IMR-90 (cell line): Measurements from ENCODE around the gene ASB11. TPM values are rescaled to one million over a fixed set of nuclear protein-coding genes. Genes with fewer than 3 reads are reported as not detected.

Experiments
- ATAC-seq: fragments of 200-7000 bp; cut with Tn5 transposase; 2 replicates; pipeline ENCODE4 v1.9.1; 2020; ENCODE audit warnings: low read depth, mild to moderate bottlenecking, moderate library complexity
- BruUV-seq: library from RNA; stranded (reverse); fragments of 400-500 nt; replicated peaks from 2 replicates; lab custom pipeline; 2021; lab: Mats Ljungman, UMichigan
- CTCF ChIA-PET: fragments of 300-600 bp; formaldehyde crosslinking; extraction: SDS; loops from one replicate; lab custom pipeline; 2021; ENCODE audit warnings: antibody characterized with exemption; lab: Yijun Ruan, JAX
- POLR2A ChIA-PET: fragments of 300-600 bp; sonication (Branson Sonifier 250); formaldehyde crosslinking; loops from one replicate; lab custom pipeline; 2022; ENCODE audit warnings: antibody characterized with exemption; ENCODE audit not compliant: unreplicated experiment; lab: Charles Lee
- DNase-seq: peaks from one replicate; pipeline ENCODE4 v3.0.0; 2013
- H2AFZ ChIP-seq: replicated peaks from 2 replicates; pipeline ENCODE3; 2013; ENCODE audit warnings: low read length, mild to moderate bottlenecking; ENCODE audit not compliant: poor library complexity
- H2AK5ac ChIP-seq: 2 replicates; pipeline ENCODE4 v1.6.1; 2013; ENCODE audit warnings: low read depth, low read length, inconsistent platforms
- H2AK9ac ChIP-seq: replicated peaks from 2 replicates; pipeline ENCODE3; 2013; ENCODE audit warnings: mild to moderate bottlenecking, low read depth, low read length, moderate library complexity; ENCODE audit not compliant: poor library complexity
- H2BK120ac ChIP-seq: 2 replicates; pipeline ENCODE4 v1.6.1; 2013; ENCODE audit warnings: low read depth, low read length, inconsistent platforms
- H2BK15ac ChIP-seq: 3 replicates; pipeline ENCODE4 v1.6.1; 2013; ENCODE audit warnings: low read depth, low read length, inconsistent platforms
- H2BK20ac ChIP-seq: 2 replicates; pipeline ENCODE4 v1.6.1; 2013; ENCODE audit warnings: low read depth, mild to moderate bottlenecking, inconsistent platforms, low read length, moderate library complexity
- H2BK5ac ChIP-seq: 2 replicates; pipeline ENCODE4 v1.6.1; 2013; ENCODE audit warnings: mild to moderate bottlenecking, low read depth, low read length, inconsistent platforms; ENCODE audit not compliant: poor library complexity, severe bottlenecking
- H3K14ac ChIP-seq: replicated peaks from 2 replicates; pipeline ENCODE4 v1.6.1; 2013; ENCODE audit warnings: low read depth, low read length, inconsistent platforms
- H3K18ac ChIP-seq: 2 replicates; pipeline ENCODE4 v1.6.1; 2013; ENCODE audit warnings: low read depth, low read length, control low read depth
- H3K23ac ChIP-seq: 2 replicates; pipeline ENCODE4 v1.6.1; 2013; ENCODE audit warnings: low read depth, low read length, inconsistent platforms
- H3K27ac ChIP-seq: 2 replicates; pipeline ENCODE4 v1.5.1; 2013; ENCODE audit warnings: mild to moderate bottlenecking, control low read depth, low read length; ENCODE audit not compliant: insufficient read depth
- H3K27me3 ChIP-seq: 2 replicates; pipeline ENCODE4 v1.6.1; 2013; ENCODE audit warnings: low read length; ENCODE audit not compliant: control insufficient read depth, insufficient read depth
- H3K36me3 ChIP-seq: 2 replicates; pipeline ENCODE4 v1.6.1; 2013; ENCODE audit warnings: low read length, mixed read lengths; ENCODE audit not compliant: control insufficient read depth, insufficient read depth
- H3K4ac ChIP-seq: 2 replicates; pipeline ENCODE4 v1.6.1; 2013; ENCODE audit warnings: low read depth, low read length, inconsistent platforms
- H3K4me1 ChIP-seq: 2 replicates; pipeline ENCODE4 v1.6.1; 2013; ENCODE audit warnings: low read length, mixed read lengths; ENCODE audit not compliant: control insufficient read depth, insufficient read depth
- H3K4me2 ChIP-seq: 2 replicates; pipeline ENCODE4 v1.6.1; 2013; ENCODE audit warnings: low read depth, mild to moderate bottlenecking, control low read depth, low read length, moderate library complexity
- H3K4me3 ChIP-seq: 2 replicates; pipeline ENCODE4 v1.5.1; 2013; ENCODE audit warnings: low read depth, mild to moderate bottlenecking, control low read depth, low read length, moderate library complexity; ENCODE audit not compliant: insufficient read depth
- H3K56ac ChIP-seq: 2 replicates; pipeline ENCODE4 v1.6.1; 2013; ENCODE audit warnings: low read length, inconsistent platforms; ENCODE audit not compliant: insufficient read depth; ENCODE audit errors: extremely low read depth
- H3K79me1 ChIP-seq, 2 experiments: 2 replicates each; pipeline ENCODE4 v1.6.1; 2013; ENCODE audit warnings: low read length in 2 of 2, inconsistent platforms in 1 of 2, low read depth in 1 of 2
- H3K9ac ChIP-seq: 2 replicates; pipeline ENCODE4 v1.6.1; 2013; ENCODE audit warnings: low read depth, low read length, control low read depth
- H3K9me1 ChIP-seq: 2 replicates; pipeline ENCODE4 v1.6.1; 2013; ENCODE audit warnings: low read length, inconsistent platforms; ENCODE audit not compliant: insufficient read depth
- H3K9me3 ChIP-seq: 2 replicates; pipeline ENCODE4 v1.6.1; 2013; ENCODE audit warnings: low read length; ENCODE audit not compliant: control insufficient read depth, insufficient read depth
- H4K20me1 ChIP-seq: 2 replicates; pipeline ENCODE4 v1.6.1; 2013; ENCODE audit warnings: low read length, inconsistent platforms; ENCODE audit not compliant: insufficient read depth
- H4K5ac ChIP-seq: 2 replicates; pipeline ENCODE4 v1.6.1; 2013; ENCODE audit warnings: mild to moderate bottlenecking, low read depth, low read length, control low read depth
- H4K8ac ChIP-seq, 2 experiments: 2 replicates each; pipeline ENCODE4 v1.6.1; 2013; ENCODE audit warnings: low read depth in 2 of 2, low read length in 2 of 2, control low read depth in 1 of 2, inconsistent platforms in 1 of 2
- H4K91ac ChIP-seq: 2 replicates; pipeline ENCODE4 v1.6.1; 2013; ENCODE audit warnings: low read depth, low read length, inconsistent platforms; ENCODE audit not compliant: insufficient read depth
- CEBPB ChIP-seq: IDR thresholded peaks from 2 replicates; pipeline ENCODE4 v1.6.1; 2012; ENCODE audit warnings: low read depth, low read length, improper control_type of control experiment
- FOS ChIP-seq: fragments of 150-350 bp; IDR thresholded peaks from 2 replicates; pipeline ENCODE4 v1.6.1; 2016; ENCODE audit warnings: low read depth, low read length
- RCOR1 ChIP-seq: IDR thresholded peaks from 2 replicates; pipeline ENCODE4 v1.6.1; 2012; ENCODE audit warnings: mild to moderate bottlenecking, low read length, improper control_type of control experiment; ENCODE audit not compliant: insufficient replicate concordance
- whole genome bisulfite sequencing, 2 experiments: methylation state at CpG; one replicate each; pipeline versions ENCODE4 v1.1.5 to v1.1.7; 2013; ENCODE audit warnings: missing lambda C conversion rate in 2 of 2; ENCODE audit not compliant: insufficient read length in 1 of 2; ENCODE audit errors: extremely low coverage in 2 of 2; 5-methylcytosine and 5-hydroxymethylcytosine counted together
- dilution Hi-C: fragments of 300-500 bp; cut with HindIII; formaldehyde crosslinking; loops from one replicate; pipeline ENCODE4 v1.14.3; 2018; ENCODE audit warnings: low sequenced_read_pairs; ENCODE audit not compliant: unreplicated experiment
- in situ Hi-C: fragments of 300-500 bp; cut with MboI; formaldehyde crosslinking; loops from 3 replicates; pipeline ENCODE4 v1.14.3; 2019; ENCODE audit warnings: low sequenced_read_pairs, inconsistent platforms, mixed read lengths
- intact Hi-C: fragments of 100-400 bp; cut with micrococcal nuclease; formaldehyde crosslinking; loops from 2 replicates; pipeline ENCODE4 v1.10.0; 2022
- polyA plus RNA-seq, 3 experiments: library from polyadenylated mRNA; depleted of rRNA; stranded (reverse); fragments of >200 nt; gene quantifications; 2 replicates each; pipeline ENCODE4 v1.2.3, GENCODE V29; 2012; ENCODE audit warnings: low replicate concordance in 1 of 3
- total RNA-seq: library from RNA; depleted of rRNA; stranded (reverse); fragments of >200 nt; gene quantifications from 2 replicates; pipeline ENCODE4 v1.2.3, GENCODE V29; 2012

ASB11 gene
- total and polyA plus RNA-seq, 2 of the 4 experiments (the other 2 are of a cell fraction) = not detected

- no TSS peak for BruUV-seq
- H3K36me3 ChIP-seq = no peaks in the 10 kb centered on the region
- TF ChIP-seq CEBPB (no peak), FOS (no peak), RCOR1 (no peak)
- dilution Hi-C loops (no loop called here), intact Hi-C loops (no loop called here), in situ Hi-C loops (loop anchor here (10.0 kb wide), 1 partner anchor 1201 kb away; no protein-coding TSS in a partner anchor)
- H4K5ac ChIP-seq = no peak overlapping the region
- H3K9ac ChIP-seq = no peak overlapping the region
- H2AFZ ChIP-seq = no peak overlapping the region
- H4K8ac ChIP-seq = no peak overlapping the region
- no peak overlapping the region for H2BK120ac ChIP-seq
- no peak overlapping the region for H3K56ac ChIP-seq
- H3K9me3 ChIP-seq = no peaks in the 10 kb centered on the region
- no peak overlapping the region for H3K14ac ChIP-seq
- CTCF ChIA-PET = no interaction called here
- ATAC-seq (no peak), DNase-seq (no peak)
- H3K4me3 ChIP-seq = no peak overlapping the region
- H3K9me1 ChIP-seq = no peaks in the 10 kb centered on the region
- H3K79me1 ChIP-seq = no peaks in the 10 kb centered on the region
- H4K20me1 ChIP-seq = no peaks in the 10 kb centered on the region
- WGBS, 2 experiments = no CpG with 5 or more reads among the region's 4 CpGs
- no peaks in the 10 kb centered on the region for H3K4me1 ChIP-seq
- no peak overlapping the region for H2BK5ac ChIP-seq
- no peak overlapping the region for H2BK20ac ChIP-seq
- H2BK15ac ChIP-seq = no peak overlapping the region
- H2AK5ac ChIP-seq = no peak overlapping the region
- H3K18ac ChIP-seq = no peak overlapping the region
- H4K91ac ChIP-seq = no peak overlapping the region
- no peak overlapping the region for H3K4me2 ChIP-seq
- POLR2A ChIA-PET = no interaction called here
- H3K27ac ChIP-seq = no peak overlapping the region
- H3K23ac ChIP-seq = no peak overlapping the region
- no peak overlapping the region for H2AK9ac ChIP-seq
- peaks cover 2% of the 10 kb centered on the region; the same call in 1 of the 2 replicates for H3K27me3 ChIP-seq
- no peak overlapping the region for H3K4ac ChIP-seq
Measured at GRCh38 chrX:15245896-15246295, 69.5 kb downstream of the ASB11 start.
